ENCODE results near the gene DNLZ. TPM values are rescaled to one million over a fixed set of nuclear protein-coding genes. Genes with fewer than 3 reads are reported as not detected.

The DNLZ gene
- total RNA-seq = 1 to 10 TPM; 2.0 to 2.9 TPM
- polyA plus RNA-seq = 1 to 10 TPM; 6.2 to 7.1 TPM

- Histone ChIP-seq H3K4me3 (ENCODE audit: low read depth in 1 of 3, low read length in 3 of 3) (peak within 1 kb of the TSS; percentile 65 to 95 (median 77)), H3K27me3 (ENCODE audit: control insufficient read depth in 4 of 4, insufficient read depth in 4 of 4, low read length in 3 of 4) (no peaks in the 10 kb centered on the region), H3K9me3 (ENCODE audit: control insufficient read depth in 4 of 4, low read length in 3 of 4) (no peaks in the 10 kb centered on the region), H3K4me1 (ENCODE audit: control insufficient read depth in 4 of 4, insufficient read depth in 4 of 4, low read length in 3 of 4) (peaks cover 5 to 13% (median 6%) of the 10 kb centered on the region in 4 donors), H3K36me3 (ENCODE audit: control insufficient read depth in 4 of 4, insufficient read depth in 3 of 4, low read depth in 1 of 4, low read length in 3 of 4) (peaks cover 0 to 1% (median 0%) of the 10 kb centered on the region in 4 donors), H3K27ac (ENCODE audit: low read depth in 1 of 2, low read length in 2 of 2) (peak within 1 kb of the TSS; percentile 68 to 81), H3K9ac (ENCODE audit: low read depth in 1 of 2, low read length in 2 of 2) (no peak within 1 kb of the TSS)
- DNase-seq (ENCODE audit: low spot score) = peak; percentile 99
- TF ChIP-seq RXRA (IDR thresholded peaks at IDR 0.05) (peak in 1 of 2 donors; percentile 8), FOXA2 (IDR thresholded peaks at IDR 0.05) (no peak), JUND (IDR thresholded peaks at IDR 0.05) (no peak), ZBTB33 (IDR thresholded peaks at IDR 0.05) (no peak), CTCF (IDR thresholded peaks at IDR 0.05; ENCODE audit: low read depth, low read length, missing input control) (peak; percentile 95), ATF3 (IDR thresholded peaks at IDR 0.05) (no peak), SP1 (IDR thresholded peaks at IDR 0.05) (peak; percentile 24), HNF4G (IDR thresholded peaks at IDR 0.05) (no peak), GABPA (IDR thresholded peaks at IDR 0.05 in 1 of 2, conservative IDR thresholded peaks at IDR 0.05 in 1 of 2) (peak in 1 of 2 donors; percentile 82), RAD21 (IDR thresholded peaks at IDR 0.05) (peak in 1 of 2 donors; percentile 69), NR2F2 (IDR thresholded peaks at IDR 0.05) (no peak), MAX (IDR thresholded peaks at IDR 0.05) (no peak), HNF4A (conservative IDR thresholded peaks at IDR 0.05) (no peak), REST (IDR thresholded peaks at IDR 0.05) (peak; percentile 22), TAF1 (conservative IDR thresholded peaks at IDR 0.05) (no peak), YY1 (IDR thresholded peaks at IDR 0.05) (peak; percentile 94), EGR1 (IDR thresholded peaks at IDR 0.05; ENCODE audit: low read depth in 2 of 2) (no peak), FOXA1 (IDR thresholded peaks at IDR 0.05) (no peak)
- under 1% methylated on average over 97 of the region's 97 CpGs for WGBS
Observed at GRCh38 chr9:136363106-136363948, at the start of gene DNLZ. Gene DNLZ, minus strand, starts transcription at chr9:136363744. Its CDS starts 30 bp downstream, at chr9:136363714.
